Occipital lobe (tissue), 3 donors: ENCODE results near the gene UBE2E2. TPM values are rescaled to one million over a fixed set of nuclear protein-coding genes. Genes with fewer than 3 reads are reported as not detected.
"Not testable (repeated sequence)": the region's sequence is repeated elsewhere in the genome, so short reads cannot be mapped to it uniquely, and the experiment has no call there.

ENCODE experiments used
- DNase-seq: peaks from one replicate; lab custom pipeline; 2025; lab: John Stamatoyannopoulos, UW
- small RNA-seq: library from RNA; depleted of rRNA; stranded (forward); fragments of <200 nt; gene quantifications from one replicate; pipeline ENCODE3, GENCODE V24; 2014
- total RNA-seq: library from RNA; depleted of rRNA; stranded (reverse); fragments of >200 nt; gene quantifications from one replicate; pipeline ENCODE4 v1.2.3, GENCODE V29; 2014

Gene UBE2E2
- total RNA-seq, 1 donor from 2014 or later: 40.2 TPM

- DNase-seq: no peak
Observed at GRCh38 chr3:23615068-23615467, 411.9 kb downstream of the UBE2E2 start.

GRCh38 chr3:23618475-23618874 is 415.3 kb downstream of the UBE2E2 start:
- DNase-seq: not testable (repeated sequence)

GRCh38 chr3:23619705-23620637 is 416.8 kb downstream of the UBE2E2 start:
- no peak for DNase-seq

GRCh38 chr3:23620638-23621015 is 417.5 kb downstream of the UBE2E2 start:
- DNase-seq: no peak

DNA sequence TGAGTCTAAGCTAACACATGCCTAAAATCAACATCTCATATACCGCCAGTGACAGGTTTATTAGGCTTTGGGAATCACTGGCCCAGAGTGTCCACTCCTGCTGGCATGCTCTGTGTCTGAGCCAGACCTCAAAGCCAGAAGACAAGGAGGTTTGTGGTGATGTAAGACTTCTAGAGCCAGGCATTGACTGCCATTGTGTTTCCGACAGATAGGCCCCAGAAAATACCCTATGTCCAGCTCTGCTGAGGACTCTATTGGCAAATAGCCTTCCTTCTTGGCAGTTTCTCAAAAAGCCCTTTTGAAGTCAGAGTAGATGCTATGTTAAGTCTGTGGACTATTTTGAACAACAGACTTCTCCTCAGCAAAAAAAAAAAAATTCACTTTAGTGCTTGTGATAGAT is 420.7 kb downstream of the UBE2E2 start:
- no peak for DNase-seq

GRCh38 chr3:23624305-23624704 is 421.2 kb downstream of the UBE2E2 start:
- DNase-seq: no peak

DNA sequence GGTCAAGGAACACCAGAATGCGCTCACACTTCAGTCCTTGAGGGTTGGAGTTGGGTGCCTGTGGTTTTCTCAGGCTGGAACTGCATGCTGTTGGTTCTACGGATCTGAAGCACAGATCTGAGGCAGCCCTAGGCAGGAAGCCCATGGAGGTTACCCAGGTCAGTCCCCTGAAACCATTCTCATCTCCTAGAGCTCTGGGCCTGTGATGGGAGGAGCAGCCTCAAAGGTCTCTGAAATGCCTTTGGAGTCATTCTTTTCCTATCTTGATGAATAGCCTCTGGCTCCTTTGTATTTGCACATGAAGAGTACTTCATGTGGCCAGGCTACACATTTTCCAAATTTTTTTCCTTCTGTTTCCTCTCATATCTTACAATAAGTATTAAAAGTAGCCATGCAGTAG is 423.3 kb downstream of the UBE2E2 start:
- no peak for DNase-seq

GRCh38 chr3:23629181-23629894 is 426.2 kb downstream of the UBE2E2 start:
- no peak for DNase-seq

DNA sequence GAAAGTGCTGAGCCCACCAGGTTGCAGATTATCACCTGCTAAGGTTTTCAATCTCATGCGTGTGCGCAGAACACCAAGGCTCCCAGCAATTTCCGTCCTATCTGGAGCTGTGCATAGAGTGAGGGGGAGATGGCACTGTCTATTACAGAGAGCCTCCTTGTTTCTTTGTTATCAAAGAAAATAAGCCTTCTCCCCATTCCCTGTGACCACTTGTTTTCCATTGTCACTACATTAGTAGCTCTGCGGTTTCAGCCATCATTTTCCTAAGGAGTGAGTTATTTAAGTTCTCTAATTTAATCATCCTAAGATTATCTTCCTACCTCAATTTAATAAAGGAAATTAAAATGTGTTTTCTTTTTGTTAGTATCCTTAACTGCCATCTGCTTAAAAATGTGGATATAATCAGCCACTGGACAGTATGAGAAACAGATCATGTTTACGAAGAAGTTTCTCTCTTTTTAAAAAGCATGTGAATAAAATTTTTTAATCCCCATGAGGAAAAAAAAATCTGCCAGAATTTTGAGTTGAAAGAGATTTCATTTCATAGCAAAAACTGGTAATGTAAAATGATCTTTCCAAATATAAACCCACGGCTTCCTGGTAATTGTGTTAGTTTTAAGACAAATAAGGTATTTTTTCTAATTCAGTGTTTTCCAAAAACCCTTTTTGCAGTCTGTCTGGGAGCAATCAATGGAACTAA is 430.3 kb downstream of the UBE2E2 start:
- DNase-seq: no peak

- DNase-seq: no peak
Observed at GRCh38 chr3:23637339-23637738, 434.2 kb downstream of the UBE2E2 start.

DNA sequence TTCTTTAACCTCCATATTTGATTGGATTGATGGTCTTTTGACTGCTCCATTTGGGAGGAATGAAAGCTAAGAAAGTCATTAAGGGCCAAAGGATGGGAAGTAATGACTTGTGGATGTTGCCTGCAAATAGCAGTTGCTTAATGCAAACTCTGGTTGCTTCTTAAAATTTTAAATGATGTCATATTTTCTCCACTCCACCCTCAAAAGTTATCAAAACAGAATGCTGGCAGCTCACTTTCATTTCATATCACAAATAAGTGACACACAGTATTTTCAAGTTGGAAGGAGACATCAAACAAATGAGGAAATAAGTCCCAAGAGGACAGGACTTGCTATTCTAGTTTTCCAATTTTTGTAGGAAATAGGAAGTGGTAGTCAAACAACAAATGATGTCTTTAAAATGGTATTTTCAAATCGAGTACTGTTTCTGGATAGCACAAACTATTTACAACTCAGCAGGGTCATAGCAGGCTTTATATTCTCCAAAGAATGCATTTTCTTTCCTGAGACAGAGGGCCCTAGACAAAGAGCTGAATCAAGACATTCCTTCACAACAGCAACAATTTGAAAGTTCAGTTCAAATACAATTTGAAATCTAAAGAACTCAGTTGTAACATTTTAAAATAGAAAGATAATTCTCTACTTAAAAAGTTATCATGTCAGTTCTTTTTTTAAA is 437.5 kb downstream of the UBE2E2 start:
- DNase-seq: no peak

Small RNAs within 50 kb of the gene (small RNA-seq; reads per million reads assigned to genes)
- gene AC121251.1: not detected
- not detected for gene RF00019
- not detected for gene RNU6-788P
- not detected for gene RNU6-922P
